Endothelial cell of umbilical vein (primary cell): ENCODE results near the gene ACP4. TPM values are rescaled to one million over a fixed set of nuclear protein-coding genes. Genes with fewer than 3 reads are reported as not detected.

Experiments used
- BruUV-seq: library from RNA; stranded (reverse); fragments of 400-500 nt; replicated peaks from 2 replicates; lab custom pipeline; 2021; lab: Mats Ljungman, UMichigan
- CTCF ChIA-PET: fragments of 300-600, 350-600 bp; sonication (Branson Sonifier 250); formaldehyde crosslinking; loops from one replicate; lab custom pipeline; 2021; ENCODE audit warnings: antibody characterized with exemption, inconsistent platforms; lab: Charles Lee
- POLR2A ChIA-PET: fragments of 300-600, 350-600 bp; sonication (Branson Sonifier 250); formaldehyde crosslinking; loops from one replicate; lab custom pipeline; 2021; ENCODE audit warnings: antibody characterized with exemption, inconsistent platforms; lab: Charles Lee
- DNase-seq: peaks from one replicate; pipeline ENCODE4 v3.0.0-alpha.2; 2011; ENCODE audit warnings: low read depth, low spot score
- FAIRE-seq: peaks from 2 replicates; lab custom pipeline; 2011; peaks lifted over from hg19 to GRCh38; lab: Jason Lieb, UNC
- H2AFZ ChIP-seq: 2 replicates; pipeline ENCODE4 v1.6.0; 2012; ENCODE audit warnings: low read depth, low read length, control low read depth, inconsistent platforms
- H3K27ac ChIP-seq: 2 replicates; pipeline ENCODE4 v1.5.1; 2011; ENCODE audit warnings: low read depth, mild to moderate bottlenecking, control low read depth, low read length, moderate library complexity; ENCODE audit not compliant: insufficient read depth
- H3K27me3 ChIP-seq, 2 experiments: 2 replicates each; pipeline versions ENCODE4 v1.6.0 to v1.6.1; 2011; ENCODE audit warnings: low read length in 2 of 2, mixed read lengths in 1 of 2; ENCODE audit not compliant: control insufficient read depth in 2 of 2, insufficient read depth in 2 of 2
- H3K36me3 ChIP-seq, 2 experiments: 2 replicates in 1 of 2; 3 replicates in 1 of 2; pipeline ENCODE4 v1.5.1; 2011; ENCODE audit warnings: low read length in 2 of 2, mild to moderate bottlenecking in 1 of 2, moderate library complexity in 1 of 2; ENCODE audit not compliant: control insufficient read depth in 2 of 2, insufficient read depth in 2 of 2; ENCODE audit errors: extremely low read depth in 1 of 2
- H3K4me1 ChIP-seq: 3 replicates; pipeline ENCODE4 v1.5.1; 2011; ENCODE audit warnings: mild to moderate bottlenecking, low read length; ENCODE audit not compliant: control insufficient read depth, insufficient read depth; ENCODE audit errors: extremely low read depth
- H3K4me2 ChIP-seq: 2 replicates; pipeline ENCODE4 v1.6.1; 2011; ENCODE audit warnings: low read length, control low read depth, mixed read lengths; ENCODE audit not compliant: insufficient read depth
- H3K4me3 ChIP-seq, 3 experiments: fragments of 200-600 bp in 1 of 3; sonication (generic), shearing (Covaris generic) in 1 of 3; replicated peaks in 1 of 3; 2 replicates each; pipeline ENCODE4 v1.5.1; 2011 to 2016; ENCODE audit warnings: control low read depth in 3 of 3, low read length in 3 of 3, mild to moderate bottlenecking in 2 of 3, inconsistent platforms in 1 of 3, low read depth in 1 of 3, moderate library complexity in 1 of 3; ENCODE audit not compliant: insufficient read depth in 1 of 3
- H3K79me2 ChIP-seq: 2 replicates; pipeline ENCODE4 v1.6.0; 2012; ENCODE audit warnings: low read length, inconsistent platforms; ENCODE audit not compliant: control insufficient read depth, insufficient read depth
- H3K9ac ChIP-seq: replicated peaks from 2 replicates; pipeline ENCODE3; 2011; ENCODE audit warnings: low read length, control low read depth; ENCODE audit not compliant: insufficient read depth; ENCODE audit errors: extremely low read depth
- H3K9me1 ChIP-seq: replicated peaks from 3 replicates; pipeline ENCODE4 v1.6.0; 2011; ENCODE audit warnings: mild to moderate bottlenecking, low read length; ENCODE audit not compliant: control insufficient read depth, insufficient read depth; ENCODE audit errors: extremely low read depth
- H3K9me3 ChIP-seq: replicated peaks from 2 replicates; pipeline ENCODE4 v1.5.1; 2012; ENCODE audit warnings: low read length, inconsistent platforms; ENCODE audit not compliant: control insufficient read depth, insufficient read depth
- H4K20me1 ChIP-seq: replicated peaks from 2 replicates; pipeline ENCODE3; 2011; ENCODE audit warnings: mild to moderate bottlenecking, low read length; ENCODE audit not compliant: control insufficient read depth, insufficient read depth; ENCODE audit errors: extremely low read depth
- CTCF ChIP-seq, 2 donors: IDR thresholded peaks; 1 replicate in 1 of 2; 2 replicates in 1 of 2; pipeline ENCODE4 v1.5.1; 2011; ENCODE audit warnings: low read length in 2 of 2, mild to moderate bottlenecking in 2 of 2, moderate library complexity in 2 of 2, control low read depth in 1 of 2, inconsistent platforms in 1 of 2, low read depth in 1 of 2; ENCODE audit not compliant: insufficient read depth in 1 of 2; ENCODE audit errors: extremely low read depth in 1 of 2
- EZH2 ChIP-seq: IDR thresholded peaks from 2 replicates; pipeline ENCODE4 v1.6.1; 2012; ENCODE audit warnings: borderline replicate concordance, low read depth, mild to moderate bottlenecking, moderate library complexity, low read length, inconsistent platforms; ENCODE audit not compliant: severe bottlenecking
- FOS ChIP-seq: IDR thresholded peaks from 2 replicates; pipeline ENCODE4 v1.6.1; 2011; ENCODE audit warnings: mild to moderate bottlenecking, low read length, moderate library complexity, borderline replicate concordance; ENCODE audit not compliant: insufficient read depth
- GATA2 ChIP-seq: IDR thresholded peaks from 2 replicates; pipeline ENCODE4 v1.7.0; 2011; ENCODE audit warnings: low read depth, mild to moderate bottlenecking, moderate library complexity, mixed read lengths, low read length; ENCODE audit not compliant: insufficient read length, insufficient read depth
- JUN ChIP-seq: IDR thresholded peaks from 2 replicates; pipeline ENCODE4 v1.6.1; 2011; ENCODE audit warnings: borderline replicate concordance, low read depth; ENCODE audit not compliant: insufficient read length, insufficient read depth
- MAX ChIP-seq: IDR thresholded peaks from 2 replicates; pipeline ENCODE4 v1.6.1; 2011; ENCODE audit not compliant: insufficient read depth, insufficient read length
- MYC ChIP-seq: IDR thresholded peaks from one replicate; pipeline ENCODE4 v1.6.1; 2011; ENCODE audit warnings: mild to moderate bottlenecking, low read depth, low read length
- POLR2A ChIP-seq: IDR thresholded peaks from 2 replicates; pipeline ENCODE4 v1.6.1; 2012; ENCODE audit warnings: low read depth, mild to moderate bottlenecking, control low read depth, low read length
- POLR2AphosphoS5 ChIP-seq: IDR thresholded peaks from 2 replicates; pipeline ENCODE4 v1.6.1; 2012; ENCODE audit warnings: low read depth, mild to moderate bottlenecking, control low read depth, low read length, moderate library complexity; ENCODE audit not compliant: insufficient read depth
- dilution Hi-C: fragments of 300-500 bp; cut with MboI; formaldehyde crosslinking; loops from one replicate; pipeline ENCODE4 v1.15.0; 2019; ENCODE audit warnings: low sequenced_read_pairs; ENCODE audit not compliant: extremely low pct_ligation_motif_present
- intact Hi-C: fragments of 100-400 bp; cut with micrococcal nuclease; formaldehyde crosslinking; loops from one replicate; pipeline ENCODE4 v1.10.0; 2022
- polyA plus RNA-seq, 4 experiments: library from polyadenylated mRNA; depleted of rRNA in 3 of 4; stranded (reverse) in 3 of 4; unstranded in 1 of 4; fragments of >200 nt; gene quantifications; 2 replicates each; pipeline versions ENCODE4 v1.2.1 to v1.2.3, GENCODE V29; 2011 to 2012; ENCODE audit warnings: missing spikeins in 1 of 4
- total RNA-seq: library from RNA; stranded (reverse); gene quantifications from 2 replicates; pipeline ENCODE4 v1.2.3, GENCODE V29; 2021

ACP4 gene
- total and polyA plus RNA-seq, 2 donors (not counting 3 experiments of a cell fraction or from before 2014, with no cell fraction given), result not detected

- no peak overlapping the region for H3K4me3 ChIP-seq
- no peak overlapping the region for H3K27ac ChIP-seq
- FAIRE-seq (no peak), DNase-seq (no peak)
- POLR2A ChIA-PET, result no interaction called here
- intact Hi-C loops, result no loop called here
- H3K9me1 ChIP-seq, result no peaks in the 10 kb centered on the region
- no peak overlapping the region for H3K4me2 ChIP-seq
- H3K27me3 ChIP-seq, result peaks cover 26 to 29% of the 10 kb centered on the region in 2 experiments
- no peaks in the 10 kb centered on the region for H3K79me2 ChIP-seq
- no peak overlapping the region for H2AFZ ChIP-seq
- no peaks in the 10 kb centered on the region for H3K4me1 ChIP-seq
- no peaks in the 10 kb centered on the region for H3K9me3 ChIP-seq
- H4K20me1 ChIP-seq, result no peaks in the 10 kb centered on the region
- dilution Hi-C loops, result no loop called here
- no TSS peak for BruUV-seq
- no peaks in the 10 kb centered on the region for H3K36me3 ChIP-seq
- H3K9ac ChIP-seq, result no peak overlapping the region
- TF ChIP-seq MYC (no peak), GATA2 (no peak), POLR2A (no peak), FOS (no peak), JUN (no peak), MAX (no peak), EZH2 (no peak), POLR2AphosphoS5 (no peak), CTCF (IDR thresholded peaks at IDR 0.05; ENCODE audit: extremely low read depth in 1 of 2, insufficient read depth in 1 of 2, low read depth in 1 of 2, low read length in 2 of 2) (no peak)
- CTCF ChIA-PET, result interaction anchor here (0.9 to 7.3 kb wide), 5 partner anchors 55 to 242 kb away, joined by 4 to 116 read pairs (median 22); no protein-coding TSS in a partner anchor
Observed at GRCh38 chr19:50779504-50780457, 10.4 kb upstream of the ACP4 start.
